Measurements from ENCODE around the gene ZNF598.
A peak's percentile ranks its signal among the peaks of the same experiment; 100 is the strongest.

Gene ZNF598

DNA sequence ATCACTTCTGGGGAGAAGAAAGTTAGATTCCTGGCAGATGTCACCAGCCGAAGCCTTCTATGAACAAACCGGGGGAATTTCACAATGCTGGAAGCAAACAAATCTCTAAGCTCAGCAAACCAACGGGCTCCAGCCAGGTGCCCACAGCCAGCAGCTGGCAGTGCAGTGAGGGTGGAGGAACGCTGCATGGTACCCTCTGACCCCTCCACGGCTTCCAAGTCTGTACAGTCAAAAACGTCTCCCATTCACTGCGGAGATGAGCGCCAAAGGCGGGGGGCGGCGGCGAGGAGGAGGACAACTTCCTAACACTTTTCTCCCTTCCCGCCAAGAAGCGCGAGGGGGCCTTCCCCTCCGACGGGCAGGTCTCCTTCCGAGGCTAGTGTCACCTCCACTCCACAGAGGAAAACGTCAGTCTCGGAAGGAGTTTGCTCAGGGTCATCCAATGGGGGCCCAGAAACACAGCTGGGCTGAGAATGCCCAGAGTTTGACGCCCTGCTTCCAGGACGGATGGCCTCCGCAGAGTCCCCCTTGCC, 924 bp downstream of the ZNF598 start:
- Histone ChIP-seq H4K20me1 (ENCODE audit: low read depth, low read length) (no peaks in the 10 kb centered on the region), H3K27ac (ENCODE audit: low read depth, low read length) (peak overlapping the region; percentile 54), H3F3A (ENCODE audit: insufficient read depth) (0 out of 2 replicates have a peak, but pooled peaks cover 3% of the 10 kb centered on the region), H3K9me2 (replicated peaks; ENCODE audit: insufficient read depth, low read length) (no peaks in the 10 kb centered on the region), H3K9me3 (ENCODE audit: insufficient read depth, low read length) (no peaks in the 10 kb centered on the region), H3K4me2 (ENCODE audit: low read depth, low read length, poor library complexity, severe bottlenecking) (peak overlapping the region; percentile 92), H3K27me3 (ENCODE audit: low read length) (no peaks in the 10 kb centered on the region), H3K9ac (ENCODE audit: low read length) (peak overlapping the region; percentile 76), H2AFZ (ENCODE audit: low read depth, low read length, severe bottlenecking) (no peak overlapping the region), H3K4me3 (ENCODE audit: insufficient read depth, low read length, poor library complexity, severe bottlenecking) (peak overlapping the region; percentile 83), H3K36me3 (ENCODE audit: low read length) (no peaks in the 10 kb centered on the region), H3K79me2 (ENCODE audit: insufficient read depth, low read length) (peaks cover 56% of the 10 kb centered on the region)
- no peak for TF ChIP-seq EZH2phosphoT487 (conservative IDR thresholded peaks at IDR 0.05; ENCODE audit: low read length)
- TF ChIP-seq, protein P1, sequence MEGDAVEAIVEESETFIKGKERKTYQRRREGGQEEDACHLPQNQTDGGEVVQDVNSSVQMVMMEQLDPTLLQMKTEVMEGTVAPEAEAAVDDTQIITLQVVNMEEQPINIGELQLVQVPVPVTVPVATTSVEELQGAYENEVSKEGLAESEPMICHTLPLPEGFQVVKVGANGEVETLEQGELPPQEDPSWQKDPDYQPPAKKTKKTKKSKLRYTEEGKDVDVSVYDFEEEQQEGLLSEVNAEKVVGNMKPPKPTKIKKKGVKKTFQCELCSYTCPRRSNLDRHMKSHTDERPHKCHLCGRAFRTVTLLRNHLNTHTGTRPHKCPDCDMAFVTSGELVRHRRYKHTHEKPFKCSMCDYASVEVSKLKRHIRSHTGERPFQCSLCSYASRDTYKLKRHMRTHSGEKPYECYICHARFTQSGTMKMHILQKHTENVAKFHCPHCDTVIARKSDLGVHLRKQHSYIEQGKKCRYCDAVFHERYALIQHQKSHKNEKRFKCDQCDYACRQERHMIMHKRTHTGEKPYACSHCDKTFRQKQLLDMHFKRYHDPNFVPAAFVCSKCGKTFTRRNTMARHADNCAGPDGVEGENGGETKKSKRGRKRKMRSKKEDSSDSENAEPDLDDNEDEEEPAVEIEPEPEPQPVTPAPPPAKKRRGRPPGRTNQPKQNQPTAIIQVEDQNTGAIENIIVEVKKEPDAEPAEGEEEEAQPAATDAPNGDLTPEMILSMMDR (IDR thresholded peaks at IDR 0.05; ENCODE audit: insufficient read depth, low read length, poor library complexity, severe bottlenecking): no peak

DNA sequence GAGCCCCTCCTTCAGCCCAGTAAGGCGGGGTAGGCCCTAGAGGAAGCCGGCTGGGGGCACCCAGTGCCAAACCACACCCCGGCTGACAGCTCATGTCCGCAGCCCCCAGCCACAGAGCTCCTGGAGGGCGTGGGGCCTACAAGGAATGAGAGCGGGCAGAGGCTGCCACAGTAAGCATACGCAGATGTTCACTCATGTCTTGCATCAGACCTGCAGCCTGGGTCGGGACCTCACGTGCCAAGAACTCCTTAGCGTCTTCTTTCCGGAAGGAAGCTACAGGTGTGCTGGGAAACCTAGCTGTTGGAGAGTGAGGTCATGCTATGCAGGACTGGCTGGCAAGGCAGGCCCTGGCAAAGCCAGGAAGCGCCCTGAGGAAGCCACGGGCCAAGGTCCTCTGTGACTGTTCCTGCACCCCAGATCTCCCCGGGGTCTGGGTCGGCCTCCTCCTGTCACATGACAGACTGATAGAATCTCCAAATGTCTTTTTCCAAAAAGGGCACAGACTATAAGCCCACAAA, 1.6 kb downstream of the ZNF598 start:
- H3K9ac ChIP-seq (ENCODE audit: low read length): peak overlapping the region; percentile 76

DNA sequence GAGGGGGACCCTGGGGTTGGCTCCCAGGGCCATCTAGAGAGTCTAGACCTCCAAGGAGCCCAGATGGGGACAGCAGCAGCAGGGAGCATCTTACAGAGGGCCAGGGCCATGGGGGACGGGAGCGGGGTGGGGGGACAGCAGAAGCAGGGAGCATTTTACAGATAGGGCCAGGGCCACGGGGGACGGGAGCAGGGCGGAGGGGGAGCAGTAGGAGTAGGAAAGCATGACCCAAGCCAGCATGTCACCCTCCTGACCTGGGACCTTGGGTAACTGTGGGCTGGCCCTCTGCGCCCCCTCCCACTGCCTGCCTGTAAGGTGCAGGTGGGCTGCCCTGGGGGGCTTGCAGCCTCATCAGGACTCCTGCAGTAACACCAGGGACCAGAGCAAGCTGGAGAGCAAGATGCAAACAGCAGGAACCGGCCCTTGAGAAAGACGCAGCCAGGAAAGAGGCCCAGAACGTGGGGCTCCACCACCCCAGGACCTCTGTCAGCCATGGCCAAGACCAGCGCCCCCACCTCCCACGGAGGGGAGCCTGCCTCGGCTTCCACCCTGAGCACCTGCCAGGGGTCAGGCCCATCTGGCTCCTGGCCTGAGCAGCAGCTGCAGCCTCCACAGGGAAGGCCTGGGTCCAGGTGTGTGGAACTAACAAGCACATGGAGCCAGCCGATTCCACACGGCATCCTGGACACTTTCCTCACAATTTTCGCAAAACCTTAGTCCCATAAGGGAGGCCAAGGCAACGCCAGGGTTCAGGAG, 2.4 kb downstream of the ZNF598 start:
- Histone ChIP-seq H3K4me3 (ENCODE audit: insufficient read depth, low read length, poor library complexity, severe bottlenecking) (peak overlapping the region; percentile 83), H3K9ac (ENCODE audit: low read length) (peak overlapping the region; percentile 76), H3K27ac (ENCODE audit: low read depth, low read length) (0 out of 2 replicates have a peak overlapping the region, but pooled peaks have one; percentile 54), H3K79me2 (ENCODE audit: insufficient read depth, low read length) (peaks cover 61% of the 10 kb centered on the region), H3K36me3 (ENCODE audit: low read length) (no peaks in the 10 kb centered on the region), H3F3A (ENCODE audit: insufficient read depth) (0 out of 2 replicates have a peak, but pooled peaks cover 3% of the 10 kb centered on the region), H3K9me2 (replicated peaks; ENCODE audit: insufficient read depth, low read length) (no peaks in the 10 kb centered on the region), H2AFZ (ENCODE audit: low read depth, low read length, severe bottlenecking) (no peak overlapping the region), H4K20me1 (ENCODE audit: low read depth, low read length) (no peaks in the 10 kb centered on the region; the same call in 1 of the 2 replicates), H3K4me2 (ENCODE audit: low read depth, low read length, poor library complexity, severe bottlenecking) (peak overlapping the region; percentile 92), H3K9me3 (ENCODE audit: insufficient read depth, low read length) (no peaks in the 10 kb centered on the region), H3K27me3 (ENCODE audit: low read length) (no peaks in the 10 kb centered on the region)
- TF ChIP-seq, protein P1 (IDR thresholded peaks at IDR 0.05; ENCODE audit: insufficient read depth, low read length, poor library complexity, severe bottlenecking): no peak
- no peak for TF ChIP-seq EZH2phosphoT487 (conservative IDR thresholded peaks at IDR 0.05; ENCODE audit: low read length)

More for the DNA sequence above, 1.6 kb downstream of the ZNF598 start:
- Histone ChIP-seq H2AFZ (ENCODE audit: low read depth, low read length, severe bottlenecking) (no peak overlapping the region), H3K4me2 (ENCODE audit: low read depth, low read length, poor library complexity, severe bottlenecking) (peak overlapping the region; percentile 92), H3K79me2 (ENCODE audit: insufficient read depth, low read length) (peaks cover 61% of the 10 kb centered on the region), H3K9me3 (ENCODE audit: insufficient read depth, low read length) (no peaks in the 10 kb centered on the region), H3K36me3 (ENCODE audit: low read length) (no peaks in the 10 kb centered on the region), H3K4me3 (ENCODE audit: insufficient read depth, low read length, poor library complexity, severe bottlenecking) (peak overlapping the region; percentile 83), H3F3A (ENCODE audit: insufficient read depth) (0 out of 2 replicates have a peak, but pooled peaks cover 3% of the 10 kb centered on the region), H3K9me2 (replicated peaks; ENCODE audit: insufficient read depth, low read length) (no peaks in the 10 kb centered on the region), H4K20me1 (ENCODE audit: low read depth, low read length) (no peaks in the 10 kb centered on the region; the same call in 1 of the 2 replicates), H3K27ac (ENCODE audit: low read depth, low read length) (peak overlapping the region; percentile 54), H3K27me3 (ENCODE audit: low read length) (no peaks in the 10 kb centered on the region)
- TF ChIP-seq, protein P1 (IDR thresholded peaks at IDR 0.05; ENCODE audit: insufficient read depth, low read length, poor library complexity, severe bottlenecking): no peak
- TF ChIP-seq EZH2phosphoT487 (conservative IDR thresholded peaks at IDR 0.05; ENCODE audit: low read length): no peak

Measured in SU-DHL-6 (cell line).